ENCODE results near the gene KSR1. TPM values are rescaled to one million over a fixed set of nuclear protein-coding genes. Genes with fewer than 3 reads are reported as not detected.
A peak's percentile ranks its signal among the peaks of the same experiment; 100 is the strongest.

Gene KSR1
- total RNA-seq, 2 donors from 2014 or later, result 13.9 to 16.5 TPM

DNA sequence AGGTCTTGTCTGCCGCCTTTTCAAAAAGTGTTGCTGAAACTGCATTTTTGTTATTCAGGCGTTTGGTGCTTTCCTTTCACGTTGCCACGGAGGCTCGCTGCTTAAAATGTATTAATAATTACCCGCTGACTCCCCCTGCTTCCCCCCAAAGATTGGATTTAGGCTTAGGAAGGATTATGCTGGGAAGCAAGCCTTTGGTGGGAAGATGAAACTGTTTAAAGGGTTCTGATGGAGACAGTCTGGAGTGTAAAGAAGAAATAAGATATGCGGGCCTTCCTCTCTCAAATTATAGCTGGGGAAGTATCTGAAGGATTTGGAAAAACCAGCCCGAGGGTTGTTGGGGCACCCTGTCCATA is 1.1 kb downstream of the KSR1 start:
- intact Hi-C loops (cut with DNase I), result loop anchor here (10.0 kb wide), 1 partner anchor 107 kb away; no protein-coding TSS in a partner anchor
- no peak overlapping the region for H3K27ac ChIP-seq

DNA sequence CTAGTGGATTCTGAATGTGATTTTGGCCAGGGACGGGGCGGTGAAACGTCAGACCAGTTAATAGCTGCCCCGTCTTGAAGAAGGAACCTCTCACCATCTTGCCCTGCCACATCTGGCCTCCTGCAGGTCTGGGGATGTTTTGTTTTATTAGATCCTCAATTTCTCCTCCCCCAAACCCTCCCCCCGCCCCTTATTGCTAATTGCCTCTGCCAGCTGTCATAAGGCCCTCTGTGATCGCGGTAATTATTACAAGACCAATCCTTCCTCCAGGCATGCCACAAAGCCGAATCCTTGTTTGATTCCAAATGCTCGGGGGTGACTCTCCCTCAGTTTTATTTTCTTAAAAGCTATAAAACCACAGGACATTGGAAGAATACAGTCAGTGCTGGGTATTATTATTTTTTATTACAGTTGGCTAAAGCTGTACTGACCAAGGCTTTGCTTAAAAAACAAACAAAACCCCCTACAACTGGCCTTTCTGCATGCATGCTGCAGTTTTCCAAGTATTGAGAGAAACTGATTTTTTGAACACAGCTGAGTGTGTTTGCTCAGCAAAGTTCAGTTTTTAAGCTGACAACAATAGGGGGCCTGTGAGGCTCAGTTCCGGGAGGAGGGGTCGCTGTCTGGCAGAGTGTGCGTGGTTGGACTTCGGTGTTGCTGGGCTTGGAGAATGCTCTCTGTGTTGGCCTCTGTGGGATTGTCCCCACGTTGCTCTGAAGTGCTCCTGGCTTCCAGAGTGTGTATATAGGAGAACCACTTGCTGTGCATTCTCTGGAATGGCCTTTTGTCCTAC is 1.7 kb downstream of the KSR1 start:
- intact Hi-C loops (cut with DNase I), result loop anchor here (10.0 kb wide), 1 partner anchor 107 kb away; no protein-coding TSS in a partner anchor
- no peaks in the 10 kb centered on the region for H3K4me1 ChIP-seq

More for the DNA sequence above, 1.1 kb downstream of the KSR1 start:
- no peaks in the 10 kb centered on the region for H3K9me3 ChIP-seq
- TF ChIP-seq, protein P1, sequence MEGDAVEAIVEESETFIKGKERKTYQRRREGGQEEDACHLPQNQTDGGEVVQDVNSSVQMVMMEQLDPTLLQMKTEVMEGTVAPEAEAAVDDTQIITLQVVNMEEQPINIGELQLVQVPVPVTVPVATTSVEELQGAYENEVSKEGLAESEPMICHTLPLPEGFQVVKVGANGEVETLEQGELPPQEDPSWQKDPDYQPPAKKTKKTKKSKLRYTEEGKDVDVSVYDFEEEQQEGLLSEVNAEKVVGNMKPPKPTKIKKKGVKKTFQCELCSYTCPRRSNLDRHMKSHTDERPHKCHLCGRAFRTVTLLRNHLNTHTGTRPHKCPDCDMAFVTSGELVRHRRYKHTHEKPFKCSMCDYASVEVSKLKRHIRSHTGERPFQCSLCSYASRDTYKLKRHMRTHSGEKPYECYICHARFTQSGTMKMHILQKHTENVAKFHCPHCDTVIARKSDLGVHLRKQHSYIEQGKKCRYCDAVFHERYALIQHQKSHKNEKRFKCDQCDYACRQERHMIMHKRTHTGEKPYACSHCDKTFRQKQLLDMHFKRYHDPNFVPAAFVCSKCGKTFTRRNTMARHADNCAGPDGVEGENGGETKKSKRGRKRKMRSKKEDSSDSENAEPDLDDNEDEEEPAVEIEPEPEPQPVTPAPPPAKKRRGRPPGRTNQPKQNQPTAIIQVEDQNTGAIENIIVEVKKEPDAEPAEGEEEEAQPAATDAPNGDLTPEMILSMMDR (IDR thresholded peaks at IDR 0.05), result no peak
- H3K9ac ChIP-seq (ENCODE audit: low read depth in 2 of 2, low read length in 2 of 2), result peak overlapping the region; percentile 60 to 78
- peak overlapping the region; percentile 88 for H3K4me3 ChIP-seq
- no peaks in the 10 kb centered on the region for H3K36me3 ChIP-seq
- no peaks in the 10 kb centered on the region for H3K4me1 ChIP-seq
- no peak for DNase-seq
- H3K27me3 ChIP-seq, result no peaks in the 10 kb centered on the region

DNA sequence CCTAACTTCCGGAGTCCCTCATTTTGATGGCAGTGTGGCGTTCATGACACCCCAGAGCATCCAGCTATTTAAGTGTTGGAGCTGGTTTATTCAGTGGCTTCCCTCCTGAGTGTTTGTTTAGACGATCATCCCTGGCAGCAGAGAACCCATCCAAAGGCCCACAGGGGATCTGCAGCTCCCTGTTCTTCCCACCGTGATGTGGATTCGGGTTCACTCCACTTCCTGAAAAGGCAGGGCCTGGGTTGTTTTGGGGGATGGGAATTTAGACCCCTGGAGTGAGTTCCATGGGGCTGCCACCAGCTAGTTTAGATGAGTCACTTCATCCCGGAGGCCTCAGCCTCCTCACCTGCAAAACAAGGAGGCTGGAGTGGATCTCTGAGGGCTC is 2.3 kb downstream of the KSR1 start:
- Histone ChIP-seq H3K27me3 (no peaks in the 10 kb centered on the region), H3K4me3 (no peak overlapping the region), H3K9ac (ENCODE audit: low read depth in 2 of 2, low read length in 2 of 2) (no peak overlapping the region), H3K27ac (no peak overlapping the region), H3K4me1 (no peaks in the 10 kb centered on the region), H3K36me3 (no peaks in the 10 kb centered on the region), H3K9me3 (no peaks in the 10 kb centered on the region)
- intact Hi-C loops (cut with DNase I), result loop anchor here (10.0 kb wide), 1 partner anchor 106 kb away; no protein-coding TSS in a partner anchor
- TF ChIP-seq, protein P1 (IDR thresholded peaks at IDR 0.05), result no peak
- DNase-seq, result no peak

More for the DNA sequence above, 1.7 kb downstream of the KSR1 start:
- H3K27me3 ChIP-seq, result no peaks in the 10 kb centered on the region
- H3K4me3 ChIP-seq, result peak overlapping the region; percentile 88
- peak overlapping the region in 1 of 2 donors; percentile 60 for H3K9ac ChIP-seq (ENCODE audit: low read depth in 2 of 2, low read length in 2 of 2)
- no peaks in the 10 kb centered on the region for H3K9me3 ChIP-seq
- no peaks in the 10 kb centered on the region for H3K36me3 ChIP-seq
- H3K27ac ChIP-seq, result no peak overlapping the region
- TF ChIP-seq, protein P1 (IDR thresholded peaks at IDR 0.05), result no peak
- DNase-seq, result no peak

DNA sequence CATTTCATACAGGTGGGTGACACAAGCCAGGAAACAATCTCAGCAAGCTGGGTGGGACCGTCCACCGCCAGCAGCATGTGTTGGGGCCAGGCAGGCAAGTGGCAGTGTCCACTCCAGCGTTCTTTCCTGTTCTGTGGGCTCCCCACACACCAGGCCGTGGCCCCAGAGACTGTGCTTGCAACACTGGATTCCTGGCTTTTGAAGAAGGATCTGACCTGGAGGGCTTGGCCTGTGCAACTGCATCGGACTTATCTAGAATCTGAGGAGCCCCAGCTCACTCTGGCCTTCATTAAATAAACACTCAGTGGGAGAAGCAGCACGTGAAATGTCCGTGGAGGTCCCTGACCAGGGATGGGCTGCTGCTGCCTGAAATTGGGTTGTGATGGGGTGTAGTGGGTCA is 3.2 kb downstream of the KSR1 start:
- H3K36me3 ChIP-seq, result no peaks in the 10 kb centered on the region
- H3K27ac ChIP-seq, result no peak overlapping the region
- DNase-seq, result no peak
- intact Hi-C loops (cut with DNase I), result loop anchor here (10.0 kb wide), 1 partner anchor 105 kb away; no protein-coding TSS in a partner anchor
- TF ChIP-seq, protein P1 (IDR thresholded peaks at IDR 0.05), result no peak
- H3K4me3 ChIP-seq, result no peak overlapping the region
- H3K4me1 ChIP-seq, result no peaks in the 10 kb centered on the region
- H3K9ac ChIP-seq (ENCODE audit: low read depth in 2 of 2, low read length in 2 of 2), result no peak overlapping the region
- H3K27me3 ChIP-seq, result no peaks in the 10 kb centered on the region
- no peaks in the 10 kb centered on the region for H3K9me3 ChIP-seq

DNA sequence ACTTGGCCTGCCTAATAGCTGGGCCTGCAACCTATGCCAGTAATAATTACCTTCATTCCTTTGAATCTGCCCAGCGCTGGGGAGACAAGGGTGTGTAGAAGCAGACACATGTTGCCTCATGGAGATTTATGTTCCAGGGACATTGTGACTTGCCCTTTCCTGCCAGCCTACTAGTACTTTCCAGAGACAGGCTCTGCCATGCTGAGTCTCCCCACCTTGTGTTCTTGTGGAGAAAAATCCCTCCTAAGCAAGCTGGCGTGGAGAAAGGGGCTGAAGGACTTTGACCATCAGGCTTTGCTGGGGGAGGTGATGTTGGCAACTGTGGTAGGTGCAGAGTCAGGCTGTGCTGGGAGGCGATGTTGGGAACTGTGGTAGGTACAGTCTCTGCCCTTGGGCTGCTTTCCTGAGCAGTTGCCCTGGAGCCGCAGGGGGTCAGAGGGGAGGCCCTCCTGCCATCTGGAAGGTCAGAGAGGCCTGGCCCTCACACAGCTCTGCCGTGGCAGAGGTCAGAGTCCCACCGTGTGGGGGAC is 4.0 kb downstream of the KSR1 start:
- Histone ChIP-seq H3K36me3 (no peaks in the 10 kb centered on the region), H3K9ac (ENCODE audit: low read depth in 2 of 2, low read length in 2 of 2) (no peak overlapping the region), H3K27me3 (no peaks in the 10 kb centered on the region), H3K4me1 (no peaks in the 10 kb centered on the region), H3K27ac (no peak overlapping the region), H3K4me3 (no peak overlapping the region), H3K9me3 (no peaks in the 10 kb centered on the region)
- intact Hi-C loops (cut with DNase I), result no loop called here
- TF ChIP-seq, protein P1 (IDR thresholded peaks at IDR 0.05), result no peak
- DNase-seq, result no peak
